Measurements from ENCODE around the gene GRIA4.

The GRIA4 gene

GRCh38 chr11:105609832-105610781, at the start of gene GRIA4:
TSS of gene GRIA4 (plus strand) at chr11:105610073. CDS start at chr11:105610998, 925 bp downstream.
- peak; percentile 60 for DNase-seq

GRCh38 chr11:105573091-105573490, 36.8 kb upstream of the GRIA4 start:
- DNase-seq, result no peak

GRCh38 chr11:105574974-105575373, 34.9 kb upstream of the GRIA4 start:
- DNase-seq, result no peak

GRCh38 chr11:105577641-105578040, 32.2 kb upstream of the GRIA4 start:
- DNase-seq, result no peak

- no peak for DNase-seq
Measured at GRCh38 chr11:105579111-105579510, 30.8 kb upstream of the GRIA4 start.

GRCh38 chr11:105582497-105582896, 27.4 kb upstream of the GRIA4 start:
- DNase-seq, result no peak

GRCh38 chr11:105588001-105588400, 21.9 kb upstream of the GRIA4 start:
- DNase-seq, result no peak

GRCh38 chr11:105589346-105589745, 20.5 kb upstream of the GRIA4 start:
- no peak for DNase-seq

- no peak for DNase-seq
Measured at GRCh38 chr11:105592035-105592434, 17.8 kb upstream of the GRIA4 start.

GRCh38 chr11:105598371-105598770, 11.5 kb upstream of the GRIA4 start:
- DNase-seq, result no peak

GRCh38 chr11:105603156-105603555, 6.7 kb upstream of the GRIA4 start:
- no peak for DNase-seq

GRCh38 chr11:105609341-105609781, 512 bp upstream of the GRIA4 start:
- DNase-seq, result peak; percentile 25

- peak; percentile 14 for DNase-seq
Measured at GRCh38 chr11:105610871-105611571, 1.1 kb downstream of the GRIA4 start.

GRCh38 chr11:105611572-105612441, 1.9 kb downstream of the GRIA4 start:
- DNase-seq, result no peak

- no peak for DNase-seq
Measured at GRCh38 chr11:105612771-105613170, 2.9 kb downstream of the GRIA4 start.

- DNase-seq, result no peak
Measured at GRCh38 chr11:105613183-105613582, 3.3 kb downstream of the GRIA4 start.

GRCh38 chr11:105618343-105618955, 8.6 kb downstream of the GRIA4 start:
- DNase-seq, result no peak

GRCh38 chr11:105619556-105619955, 9.7 kb downstream of the GRIA4 start:
- DNase-seq, result no peak

- no peak for DNase-seq
Measured at GRCh38 chr11:105622016-105622415, 12.1 kb downstream of the GRIA4 start.

GRCh38 chr11:105632316-105632715, 22.4 kb downstream of the GRIA4 start:
- no peak for DNase-seq

- DNase-seq, result no peak
Measured at GRCh38 chr11:105635466-105635865, 25.6 kb downstream of the GRIA4 start.

GRCh38 chr11:105636496-105636895, 26.6 kb downstream of the GRIA4 start:
- no peak for DNase-seq
